HG03558 (cell line): ENCODE data around the gene SH3PXD2B.

ENCODE experiments used
- ATAC-seq: cut with Tn5 transposase; IDR thresholded peaks from one replicate; pipeline ENCODE4 v1.9.1; 2021; ENCODE audit warnings: moderate number of reproducible peaks; ENCODE audit not compliant: unreplicated experiment; ENCODE audit errors: extremely low read depth

The SH3PXD2B gene

GRCh38 chr5:172455087-172455381 is 709 bp upstream of the SH3PXD2B start:
- ATAC-seq, result no peak

GRCh38 chr5:172453986-172454357 is 353 bp downstream of the SH3PXD2B start:
- ATAC-seq, result no peak

DNA sequence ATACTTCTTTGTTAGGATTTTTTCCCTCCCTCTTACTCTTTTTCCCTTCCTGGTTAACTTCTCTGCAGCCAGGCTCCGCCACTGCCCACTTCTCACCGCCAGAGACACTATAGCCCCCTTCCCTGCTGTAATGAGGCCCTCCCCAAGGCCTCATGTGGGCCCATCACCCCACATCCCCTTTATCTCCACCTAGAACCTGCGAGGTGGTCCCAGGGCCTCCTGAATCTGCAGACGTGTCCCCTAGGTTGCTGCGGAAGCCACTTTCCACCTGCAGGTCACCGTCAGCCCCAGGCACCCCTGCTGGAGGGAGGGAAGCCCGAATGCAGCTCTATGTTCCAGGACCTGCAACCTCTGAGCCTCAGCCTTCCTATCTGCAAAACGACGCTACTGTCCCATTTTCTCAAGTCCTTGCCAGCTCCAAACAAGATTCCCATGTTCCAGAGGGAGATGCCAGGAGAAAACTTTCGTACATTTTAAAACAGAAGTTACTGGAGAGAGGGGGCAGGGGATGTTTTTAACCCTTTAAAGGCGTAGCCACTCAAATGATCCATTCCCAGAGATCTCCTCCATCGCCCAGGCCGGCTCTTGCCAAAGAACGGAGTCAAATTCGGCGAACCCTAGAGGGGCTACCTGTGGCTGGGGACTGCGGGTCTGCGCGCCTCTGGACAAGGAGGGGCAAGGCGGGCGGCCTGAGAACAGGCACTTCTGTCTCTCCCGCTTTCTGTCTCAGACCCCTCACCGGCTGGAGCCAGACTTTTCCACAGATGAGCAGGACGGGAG is 929 bp downstream of the SH3PXD2B start:
- no peak for ATAC-seq

- ATAC-seq, result no peak
Measured at GRCh38 chr5:172452398-172453205, 1.7 kb downstream of the SH3PXD2B start.

GRCh38 chr5:172451771-172452197 is 2.5 kb downstream of the SH3PXD2B start:
- no peak for ATAC-seq

GRCh38 chr5:172450861-172451695 is 3.2 kb downstream of the SH3PXD2B start:
- ATAC-seq, result no peak

GRCh38 chr5:172450453-172450852 is 3.9 kb downstream of the SH3PXD2B start:
- ATAC-seq, result no peak

GRCh38 chr5:172448999-172449398 is 5.3 kb downstream of the SH3PXD2B start:
- no peak for ATAC-seq

DNA sequence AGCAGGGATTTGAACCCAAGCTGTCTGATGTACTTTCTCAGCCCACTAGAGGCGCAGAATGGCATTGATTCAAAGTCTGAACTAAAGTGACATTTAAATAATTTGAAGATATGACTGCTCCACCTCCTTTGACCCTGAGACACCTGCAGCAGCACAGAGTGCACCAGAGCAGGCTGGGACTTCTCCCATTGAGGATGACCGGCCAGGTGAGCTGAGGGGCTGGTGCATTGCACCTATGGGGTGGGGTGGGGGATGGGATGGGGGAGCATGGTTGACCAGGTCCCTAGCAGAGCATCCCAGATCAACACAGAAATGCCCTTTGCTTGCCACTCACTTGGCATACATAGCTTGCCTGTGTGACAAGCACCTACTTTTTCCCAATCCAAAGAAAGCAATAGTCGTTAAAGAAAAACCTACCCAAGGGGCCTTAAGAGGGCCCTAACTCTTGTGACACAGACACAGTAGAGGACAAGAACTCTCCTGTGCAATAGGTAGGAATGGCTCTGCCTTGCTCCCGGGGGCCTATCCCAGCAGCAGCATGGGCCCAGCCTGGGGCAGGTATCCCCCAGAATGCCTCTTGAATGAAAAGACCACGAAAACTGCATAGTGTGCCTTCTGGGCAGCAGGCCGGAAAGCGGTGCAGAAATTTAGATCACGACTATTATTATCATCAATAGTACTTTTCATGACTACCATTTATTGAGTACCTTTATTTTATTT is 6.5 kb downstream of the SH3PXD2B start:
- ATAC-seq, result no peak

- ATAC-seq, result no peak
Measured at GRCh38 chr5:172446336-172447051, 7.8 kb downstream of the SH3PXD2B start.

GRCh38 chr5:172445866-172446265 is 8.5 kb downstream of the SH3PXD2B start:
- no peak for ATAC-seq

DNA sequence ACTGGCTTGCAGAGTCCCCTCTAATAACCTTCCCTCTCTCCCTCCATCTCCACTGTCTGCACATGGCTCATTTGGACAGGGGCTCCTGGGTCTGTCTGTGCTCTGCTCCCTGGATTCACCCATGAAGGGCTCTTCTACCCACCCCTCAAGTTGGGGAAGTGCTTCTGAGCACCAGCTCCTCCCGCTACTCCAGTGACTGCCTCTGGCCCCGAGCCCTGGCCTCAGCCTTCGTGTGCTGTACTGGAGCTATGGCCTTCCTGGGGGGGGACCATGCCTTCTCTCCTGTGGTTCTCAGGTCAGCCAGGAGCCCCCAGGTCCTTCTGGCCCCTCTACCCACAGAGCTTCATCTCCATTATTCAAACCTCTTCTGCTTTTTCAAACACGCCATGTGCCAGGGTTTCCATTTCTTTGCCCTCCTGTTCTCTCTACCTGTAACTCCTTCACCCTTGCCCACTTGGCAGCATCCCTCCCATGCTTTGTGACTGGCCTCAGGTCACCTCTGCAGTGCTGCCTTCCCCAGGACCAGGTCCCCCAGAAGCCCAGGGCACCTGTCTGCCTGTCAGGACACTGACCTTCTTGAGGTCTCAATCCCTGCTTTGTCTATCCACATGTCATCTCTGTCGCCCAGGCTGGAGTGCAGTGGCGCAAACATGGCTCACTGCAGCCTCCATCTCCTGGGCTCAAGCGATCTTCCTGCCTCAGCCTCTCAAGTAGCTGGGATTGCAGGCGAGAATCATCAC is 9.5 kb downstream of the SH3PXD2B start:
- no peak for ATAC-seq

DNA sequence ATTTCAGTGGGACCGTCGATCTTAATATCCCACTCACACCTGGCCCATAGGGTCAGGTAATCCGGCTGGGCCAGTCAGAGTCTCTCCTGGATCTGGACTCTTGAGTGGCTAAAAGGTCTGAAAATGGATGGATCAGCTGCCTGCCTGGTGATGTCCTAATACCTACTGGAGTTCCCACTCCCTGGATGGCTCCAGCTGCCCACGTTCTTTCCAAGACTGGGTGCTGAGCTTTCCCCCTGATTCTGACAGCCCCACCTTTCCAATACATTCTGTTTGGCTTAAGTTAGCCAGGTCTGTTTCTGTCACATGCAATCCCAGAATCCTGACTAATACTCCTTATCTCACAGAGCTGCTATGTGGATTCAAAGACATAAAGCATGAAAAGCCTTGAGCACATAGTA is 10.2 kb downstream of the SH3PXD2B start:
- no peak for ATAC-seq

- ATAC-seq, result no peak
Measured at GRCh38 chr5:172443441-172444109, 10.8 kb downstream of the SH3PXD2B start.

DNA sequence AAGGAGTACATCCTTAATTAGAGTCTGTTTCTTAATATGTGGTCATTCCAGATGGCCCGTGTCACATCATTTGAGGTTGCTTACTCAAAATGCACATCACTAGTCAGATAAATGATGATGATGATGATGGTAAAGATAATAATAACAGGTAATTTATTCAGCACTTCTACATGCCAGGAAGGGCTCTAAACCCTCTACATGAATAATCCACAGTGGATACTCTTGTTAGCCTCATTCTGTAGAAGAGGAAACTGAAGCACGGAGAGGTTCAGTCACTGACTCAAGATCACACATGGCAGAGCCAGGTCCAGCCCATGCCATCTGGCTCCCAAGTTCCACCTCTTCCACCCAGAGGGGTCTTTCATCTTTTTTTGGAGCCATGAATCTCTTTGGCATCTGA is 11.7 kb downstream of the SH3PXD2B start:
- ATAC-seq, result no peak

GRCh38 chr5:172441262-172441751 is 13.0 kb downstream of the SH3PXD2B start:
- ATAC-seq, result no peak

- ATAC-seq, result no peak
Measured at GRCh38 chr5:172440486-172440885, 13.8 kb downstream of the SH3PXD2B start.

- no peak for ATAC-seq
Measured at GRCh38 chr5:172439785-172440477, 14.4 kb downstream of the SH3PXD2B start.
